ENCODE measurements around the gene NSD1. TPM values are rescaled to one million over a fixed set of nuclear protein-coding genes. Genes with fewer than 3 reads are reported as not detected.

Gene NSD1
- polyA plus RNA-seq, 1 donor (not counting 4 experiments of a cell fraction or from before 2014, with no cell fraction given): 13.6 TPM

DNA sequence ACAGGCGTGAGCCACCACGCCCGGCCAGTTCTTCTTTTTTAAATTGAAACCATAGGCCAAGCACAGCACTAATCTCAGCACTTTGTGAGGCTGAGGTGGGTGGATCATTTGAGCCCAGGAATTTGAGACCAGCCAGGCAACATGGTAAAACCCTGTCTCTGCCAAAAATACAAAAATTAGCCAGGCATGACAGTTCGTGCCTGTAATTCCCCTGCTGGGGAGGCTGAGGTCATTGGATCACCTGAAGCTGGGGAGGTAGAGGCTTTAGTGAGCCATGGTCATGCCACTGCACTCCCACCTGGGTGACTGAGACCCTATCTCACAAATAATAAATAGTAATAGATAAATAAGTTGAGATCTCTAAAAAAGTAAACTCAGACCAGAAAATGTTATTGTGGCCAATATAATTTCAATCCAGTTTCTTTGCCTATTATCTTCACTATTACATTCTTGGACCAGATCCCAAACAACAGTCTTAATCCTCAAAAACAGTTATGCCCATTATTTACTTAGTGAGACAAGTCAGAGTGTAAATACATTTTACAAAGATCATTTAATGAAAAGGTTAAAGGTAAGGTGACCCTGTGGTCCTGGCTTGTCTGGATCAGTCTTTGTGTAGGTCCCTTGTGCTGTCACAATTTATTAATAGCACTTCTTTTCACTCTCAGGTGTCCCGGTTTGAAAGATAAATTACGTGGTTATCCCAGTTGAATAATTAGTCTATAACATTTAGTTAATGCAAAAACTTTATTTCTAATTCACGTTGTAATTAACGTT lies 116.4 kb downstream of the NSD1 start:
- no peaks in the 10 kb centered on the region for H3K4me1 ChIP-seq (ENCODE audit: control insufficient read depth, extremely low read depth, insufficient read depth, low read length)
- H3K36me3 ChIP-seq (ENCODE audit: control insufficient read depth in 2 of 2, extremely low read depth in 1 of 2, insufficient read depth in 2 of 2, low read length in 2 of 2): peaks cover 23 to 35% of the 10 kb centered on the region in 2 experiments
- no peak overlapping the region for H3K4me3 ChIP-seq (ENCODE audit: control insufficient read depth in 2 of 3, extremely low read depth in 1 of 3, insufficient read depth in 2 of 3, low read depth in 1 of 3, low read length in 3 of 3)
- no peaks in the 10 kb centered on the region for H4K20me1 ChIP-seq (ENCODE audit: control insufficient read depth, extremely low read depth, insufficient read depth, low read length)
- H3K27ac ChIP-seq (ENCODE audit: control insufficient read depth, insufficient read depth, low read length): no peak overlapping the region
- H3K9me1 ChIP-seq (ENCODE audit: control insufficient read depth, extremely low read depth, insufficient read depth, low read length): no peaks in the 10 kb centered on the region
- DNase-seq (ENCODE audit: low read depth, low spot score) (no peak), FAIRE-seq (no peak)
- no peaks in the 10 kb centered on the region for H3K27me3 ChIP-seq (ENCODE audit: control insufficient read depth, extremely low read depth, insufficient read depth, low read length)
- no peaks in the 10 kb centered on the region for H3K9me3 ChIP-seq (ENCODE audit: control insufficient read depth, low read depth, low read length)
- TF ChIP-seq CTCF (optimal IDR thresholded peaks at IDR 0.05 in 1 of 3, IDR thresholded peaks at IDR 0.05 in 1 of 3, conservative IDR thresholded peaks at IDR 0.05 in 1 of 3; ENCODE audit: extremely low read depth in 1 of 3, insufficient read depth in 2 of 3, low read length in 3 of 3) (no peak), EZH2 (IDR thresholded peaks at IDR 0.05; ENCODE audit: low read length) (no peak)
- H2AFZ ChIP-seq (ENCODE audit: control insufficient read depth, low read length): no peak overlapping the region
- H3K79me2 ChIP-seq (ENCODE audit: control insufficient read depth, insufficient read depth, low read length): no peaks in the 10 kb centered on the region
- H3K4me2 ChIP-seq (ENCODE audit: control insufficient read depth, extremely low read depth, insufficient read depth, low read depth, low read length): no peak overlapping the region
- dilution Hi-C loops (cut with MboI; ENCODE audit: extremely low pct_ligation_motif_present, low sequenced_read_pairs): no loop called here
- H3K9ac ChIP-seq (ENCODE audit: control insufficient read depth, extremely low read depth, insufficient read depth, low read length): no peak overlapping the region

- peaks cover 17 to 28% of the 10 kb centered on the region in 2 experiments for H3K36me3 ChIP-seq (ENCODE audit: control insufficient read depth in 2 of 2, extremely low read depth in 1 of 2, insufficient read depth in 2 of 2, low read length in 2 of 2)
- dilution Hi-C loops (cut with MboI; ENCODE audit: extremely low pct_ligation_motif_present, low sequenced_read_pairs): no loop called here
- FAIRE-seq: no peak
Observed at GRCh38 chr5:177253252-177253651, 119.7 kb downstream of the NSD1 start.

More at GRCh38 chr5:177253252-177253651, 119.7 kb downstream of the NSD1 start:
- H3K27me3 ChIP-seq (ENCODE audit: control insufficient read depth, extremely low read depth, insufficient read depth, low read length): no peaks in the 10 kb centered on the region
- no peak overlapping the region for H3K27ac ChIP-seq (ENCODE audit: control insufficient read depth, insufficient read depth, low read length)
- H3K4me3 ChIP-seq (ENCODE audit: control insufficient read depth in 2 of 3, extremely low read depth in 1 of 3, insufficient read depth in 2 of 3, low read depth in 1 of 3, low read length in 3 of 3): no peak overlapping the region
- TF ChIP-seq CTCF (optimal IDR thresholded peaks at IDR 0.05 in 1 of 3, IDR thresholded peaks at IDR 0.05 in 1 of 3, conservative IDR thresholded peaks at IDR 0.05 in 1 of 3; ENCODE audit: extremely low read depth in 1 of 3, insufficient read depth in 2 of 3, low read length in 3 of 3): no peak
- TF ChIP-seq EZH2 (IDR thresholded peaks at IDR 0.05; ENCODE audit: low read length): no peak
- peaks cover 3% of the 10 kb centered on the region for H3K4me1 ChIP-seq (ENCODE audit: control insufficient read depth, extremely low read depth, insufficient read depth, low read length)
- no peaks in the 10 kb centered on the region for H3K79me2 ChIP-seq (ENCODE audit: control insufficient read depth, insufficient read depth, low read length)
- H2AFZ ChIP-seq (ENCODE audit: control insufficient read depth, low read length): no peak overlapping the region
- no peak overlapping the region for H3K4me2 ChIP-seq (ENCODE audit: control insufficient read depth, extremely low read depth, insufficient read depth, low read depth, low read length)
- H3K9ac ChIP-seq (ENCODE audit: control insufficient read depth, extremely low read depth, insufficient read depth, low read length): no peak overlapping the region
- H4K20me1 ChIP-seq (ENCODE audit: control insufficient read depth, extremely low read depth, insufficient read depth, low read length): no peaks in the 10 kb centered on the region
- H3K9me1 ChIP-seq (ENCODE audit: control insufficient read depth, extremely low read depth, insufficient read depth, low read length): no peaks in the 10 kb centered on the region
- H3K9me3 ChIP-seq (ENCODE audit: control insufficient read depth, low read depth, low read length): no peaks in the 10 kb centered on the region
- DNase-seq (ENCODE audit: low read depth, low spot score): no peak

All from keratinocyte (primary cell).